Hepatocyte (in vitro differentiated cells): ENCODE data around the gene STRIP1.

Experiments
- CTCF ChIP-seq: fragments of 200-600 bp; sonication (generic); IDR thresholded peaks from 2 replicates; pipeline ENCODE4 v1.5.1; 2016; ENCODE audit warnings: antibody characterized with exemption, mild to moderate bottlenecking; ENCODE audit not compliant: poor library complexity
- EZH2 ChIP-seq: fragments of 200-600 bp; sonication (generic); IDR thresholded peaks from 2 replicates; pipeline ENCODE4 v1.6.1; 2016; ENCODE audit warnings: antibody characterized with exemption, mild to moderate bottlenecking, borderline replicate concordance

GRCh38 chr1:110005971-110006370, 28.5 kb upstream of the STRIP1 start:
- no peak for TF ChIP-seq CTCF
- TF ChIP-seq EZH2, result no peak
